HFFc6 (cell line): Measurements from ENCODE around the gene FNIP1. TPM values are rescaled to one million over a fixed set of nuclear protein-coding genes. Genes with fewer than 3 reads are reported as not detected.

Source experiments
- DNase-seq: peaks from one replicate; pipeline ENCODE4 v3.0.0-alpha.2; 2018
- H3K27ac Mint-ChIP-seq: 2 replicates; pipeline ENCODE4 v1.8.0; 2020; ENCODE audit warnings: mild to moderate bottlenecking, mixed read lengths
- H3K27me3 Mint-ChIP-seq: 2 replicates; pipeline ENCODE4 v1.8.0; 2021; ENCODE audit warnings: mild to moderate bottlenecking, moderate library complexity, mixed read lengths; ENCODE audit not compliant: insufficient read depth
- H3K36me3 Mint-ChIP-seq: 2 replicates; pipeline ENCODE4 v1.8.0; 2021; ENCODE audit warnings: low read depth, mixed read lengths
- H3K4me1 Mint-ChIP-seq: 2 replicates; pipeline ENCODE4 v1.8.0; 2020; ENCODE audit warnings: low read depth, mixed read lengths
- H3K4me3 Mint-ChIP-seq: 2 replicates; pipeline ENCODE4 v1.8.0; 2020; ENCODE audit warnings: mild to moderate bottlenecking, moderate library complexity, mixed read lengths
- H3K9me3 Mint-ChIP-seq: 2 replicates; pipeline ENCODE4 v1.8.0; 2020; ENCODE audit warnings: mild to moderate bottlenecking, mixed read lengths
- CTCF ChIP-seq: fragments of 200-600 bp; sonication (generic); IDR thresholded peaks from 2 replicates; pipeline ENCODE4 v1.5.0; 2021; ENCODE audit warnings: antibody characterized with exemption, mild to moderate bottlenecking
- total RNA-seq, 6 experiments: library from RNA; stranded (reverse); fragmentation: NEBNext Ultra II Directional; extraction: Animal tissue kit (Norgen Biotek cat#: 25700); gene quantifications; 2 replicates in 1 of 6; 3 replicates in 5 of 6; pipeline ENCODE4 v1.2.3, GENCODE V29; 2021

The FNIP1 gene
- total RNA-seq, 6 experiments from 2014 or later, result 19.9 to 24.8 (median 22.1) TPM

GRCh38 chr5:131659290-131659689 lies 137.5 kb downstream of the FNIP1 start:
- DNase-seq, result no peak
- Mint-ChIP-seq H3K4me1 (peaks cover 17% of the 10 kb centered on the region), H3K27ac (no peak overlapping the region), H3K27me3 (peaks cover 2% of the 10 kb centered on the region; the same call in 1 of the 2 replicates), H3K9me3 (no peaks in the 10 kb centered on the region; the same call in 1 of the 2 replicates), H3K36me3 (peaks cover 56% of the 10 kb centered on the region), H3K4me3 (no peak overlapping the region)
- no peak for TF ChIP-seq CTCF

GRCh38 chr5:131654776-131655175 lies 142.0 kb downstream of the FNIP1 start:
- no peak for DNase-seq
- Mint-ChIP-seq H3K9me3 (no peaks in the 10 kb centered on the region), H3K27me3 (peaks cover 2% of the 10 kb centered on the region; the same call in 1 of the 2 replicates)

GRCh38 chr5:131654309-131654708 lies 142.5 kb downstream of the FNIP1 start:
- Mint-ChIP-seq H3K9me3 (no peaks in the 10 kb centered on the region), H3K36me3 (peaks cover 54% of the 10 kb centered on the region), H3K4me3 (no peak overlapping the region), H3K27me3 (peaks cover under 1% of the 10 kb centered on the region; the same call in 1 of the 2 replicates), H3K27ac (no peak overlapping the region; the same call in 1 of the 2 replicates), H3K4me1 (peaks cover 22% of the 10 kb centered on the region)
- no peak for DNase-seq
- TF ChIP-seq CTCF, result no peak

More at GRCh38 chr5:131654776-131655175, 142.0 kb downstream of the FNIP1 start:
- peaks cover 17% of the 10 kb centered on the region for H3K4me1 Mint-ChIP-seq
- no peak overlapping the region; the same call in 1 of the 2 replicates for H3K27ac Mint-ChIP-seq
- H3K36me3 Mint-ChIP-seq, result peaks cover 55% of the 10 kb centered on the region
- no peak overlapping the region for H3K4me3 Mint-ChIP-seq
- TF ChIP-seq CTCF, result no peak

- no peaks in the 10 kb centered on the region for H3K9me3 Mint-ChIP-seq
- H3K27me3 Mint-ChIP-seq, result no peaks in the 10 kb centered on the region
- peaks cover 66% of the 10 kb centered on the region for H3K36me3 Mint-ChIP-seq
- H3K4me1 Mint-ChIP-seq, result peaks cover 37% of the 10 kb centered on the region
- no peak for TF ChIP-seq CTCF
- H3K27ac Mint-ChIP-seq, result no peak overlapping the region
- H3K4me3 Mint-ChIP-seq, result no peak overlapping the region
- DNase-seq, result peak; percentile 44
Observed at GRCh38 chr5:131649161-131649560, 147.7 kb downstream of the FNIP1 start.

- Mint-ChIP-seq H3K4me3 (no peak overlapping the region), H3K4me1 (peaks cover 39% of the 10 kb centered on the region), H3K9me3 (no peaks in the 10 kb centered on the region), H3K27me3 (no peaks in the 10 kb centered on the region), H3K27ac (no peak overlapping the region), H3K36me3 (peaks cover 60% of the 10 kb centered on the region)
- TF ChIP-seq CTCF, result no peak
- DNase-seq, result no peak
Observed at GRCh38 chr5:131647048-131647769, 149.6 kb downstream of the FNIP1 start.
